Astrocyte (in vitro differentiated cells and primary cell): ENCODE data around the gene NTM. TPM values are rescaled to one million over a fixed set of nuclear protein-coding genes. Genes with fewer than 3 reads are reported as not detected.
A peak's percentile ranks its signal among the peaks of the same experiment; 100 is the strongest.

Experiments used
- DNase-seq: peaks from one replicate; pipeline ENCODE4 v3.0.0-alpha.2; 2010; ENCODE audit warnings: low read depth
- FAIRE-seq: peaks from 2 replicates; lab custom pipeline; 2011; peaks lifted over from hg19 to GRCh38; lab: Jason Lieb, UNC
- H2AFZ ChIP-seq: 2 replicates; pipeline ENCODE4 v1.6.0; 2012; ENCODE audit warnings: low read depth, low read length, inconsistent platforms
- H3K27ac ChIP-seq: 2 replicates; pipeline ENCODE4 v1.5.1; 2011; ENCODE audit warnings: low read depth, low read length, inconsistent platforms
- H3K27me3 ChIP-seq: 2 replicates; pipeline ENCODE4 v1.6.0; 2011; ENCODE audit warnings: low read length, inconsistent platforms; ENCODE audit not compliant: insufficient read depth
- H3K36me3 ChIP-seq: 2 replicates; pipeline ENCODE4 v1.5.1; 2011; ENCODE audit warnings: low read length, inconsistent platforms; ENCODE audit not compliant: insufficient read depth
- H3K4me1 ChIP-seq: 2 replicates; pipeline ENCODE4 v1.5.1; 2011; ENCODE audit warnings: low read length, inconsistent platforms; ENCODE audit not compliant: insufficient read depth
- H3K4me2 ChIP-seq: 2 replicates; pipeline ENCODE4 v1.6.0; 2012; ENCODE audit warnings: low read length, inconsistent platforms
- H3K4me3 ChIP-seq: 2 replicates; pipeline ENCODE4 v1.5.1; 2011; ENCODE audit warnings: low read depth, mild to moderate bottlenecking, low read length, inconsistent platforms; ENCODE audit not compliant: insufficient read depth
- H3K79me2 ChIP-seq: 2 replicates; pipeline ENCODE4 v1.6.0; 2012; ENCODE audit warnings: mild to moderate bottlenecking, low read length, inconsistent platforms; ENCODE audit not compliant: insufficient read depth
- H3K9ac ChIP-seq: 2 replicates; pipeline ENCODE4 v1.6.0; 2012; ENCODE audit warnings: mild to moderate bottlenecking, low read length, inconsistent platforms
- H3K9me3 ChIP-seq: 2 replicates; pipeline ENCODE4 v1.5.1; 2012; ENCODE audit warnings: low read depth, mild to moderate bottlenecking, low read length, inconsistent platforms; ENCODE audit not compliant: insufficient read depth
- H4K20me1 ChIP-seq: 2 replicates; pipeline ENCODE4 v1.6.0; 2012; ENCODE audit warnings: low read length, inconsistent platforms; ENCODE audit not compliant: insufficient read depth
- H3K27ac Mint-ChIP-seq: one replicate; pipeline ENCODE4 v1.8.0; 2021; ENCODE audit warnings: mild to moderate bottlenecking, mixed read lengths; ENCODE audit not compliant: unreplicated experiment
- H3K27me3 Mint-ChIP-seq: one replicate; pipeline ENCODE4 v1.8.0; 2021; ENCODE audit warnings: low read depth, mixed read lengths; ENCODE audit not compliant: unreplicated experiment
- H3K36me3 Mint-ChIP-seq: one replicate; pipeline ENCODE4 v1.8.0; 2021; ENCODE audit warnings: low read depth, mixed read lengths; ENCODE audit not compliant: unreplicated experiment
- H3K4me1 Mint-ChIP-seq: one replicate; pipeline ENCODE4 v1.8.0; 2021; ENCODE audit warnings: low read depth, mixed read lengths; ENCODE audit not compliant: unreplicated experiment
- H3K4me3 Mint-ChIP-seq: one replicate; pipeline ENCODE4 v1.8.0; 2021; ENCODE audit warnings: mild to moderate bottlenecking, moderate library complexity, mixed read lengths; ENCODE audit not compliant: unreplicated experiment
- H3K9me3 Mint-ChIP-seq: one replicate; pipeline ENCODE4 v1.8.0; 2021; ENCODE audit warnings: mild to moderate bottlenecking, mixed read lengths; ENCODE audit not compliant: unreplicated experiment
- CTCF ChIP-seq: IDR thresholded peaks from 2 replicates; pipeline ENCODE4 v1.5.1; 2011; ENCODE audit warnings: low read depth, mild to moderate bottlenecking, inconsistent platforms, low read length, moderate library complexity; ENCODE audit not compliant: insufficient read depth
- EZH2 ChIP-seq: IDR thresholded peaks from 2 replicates; pipeline ENCODE4 v1.6.1; 2012; ENCODE audit warnings: mild to moderate bottlenecking, low read length, inconsistent platforms; ENCODE audit not compliant: insufficient read depth
- total RNA-seq: library from RNA; stranded (reverse); gene quantifications from 2 replicates; pipeline ENCODE4 v1.2.1, GENCODE V29; 2021

The NTM gene
- total RNA-seq, 1 donor from 2014 or later = 98.2 TPM

- Histone ChIP-seq H3K9ac (peak overlapping the region; percentile 90), H3K27ac (peak overlapping the region; percentile 100), H3K27me3 (no peaks in the 10 kb centered on the region), H3K4me3 (peak overlapping the region; percentile 5), H4K20me1 (no peaks in the 10 kb centered on the region), H3K4me1 (peaks cover 24% of the 10 kb centered on the region), H3K79me2 (peaks cover 61% of the 10 kb centered on the region), H3K9me3 (no peaks in the 10 kb centered on the region), H2AFZ (no peak overlapping the region), H3K36me3 (peaks cover 4% of the 10 kb centered on the region), H3K4me2 (peak overlapping the region; percentile 70)
- Mint-ChIP-seq H3K4me3 (peak overlapping the region; percentile 15), H3K9me3 (peaks cover 3% of the 10 kb centered on the region), H3K4me1 (peaks cover 56% of the 10 kb centered on the region), H3K27ac (peak overlapping the region; percentile 96), H3K27me3 (no peaks in the 10 kb centered on the region), H3K36me3 (peaks cover 7% of the 10 kb centered on the region)
- TF ChIP-seq CTCF (no peak), EZH2 (no peak)
- FAIRE-seq = peak; percentile 85
- peak; percentile 100 for DNase-seq
Measured at GRCh38 chr11:132072044-132072857, 701.8 kb downstream of the NTM start.

GRCh38 chr11:132072858-132073211, 702.4 kb downstream of the NTM start:
- H3K9ac ChIP-seq = peak overlapping the region; percentile 90
- no peaks in the 10 kb centered on the region for H3K27me3 ChIP-seq
- no peak for TF ChIP-seq CTCF
- TF ChIP-seq EZH2 = no peak
- no peak overlapping the region for H2AFZ ChIP-seq
- peak overlapping the region; percentile 96 for H3K27ac Mint-ChIP-seq
- FAIRE-seq (no peak), DNase-seq (peak; percentile 62)
- H3K27ac ChIP-seq = peak overlapping the region; percentile 100
- no peaks in the 10 kb centered on the region for H3K9me3 ChIP-seq
- peaks cover 4% of the 10 kb centered on the region for H3K36me3 ChIP-seq
- peaks cover 2% of the 10 kb centered on the region for H3K9me3 Mint-ChIP-seq
- H3K4me2 ChIP-seq = peak overlapping the region; percentile 70
- peaks cover 24% of the 10 kb centered on the region for H3K4me1 ChIP-seq
- H3K4me1 Mint-ChIP-seq = peaks cover 57% of the 10 kb centered on the region
- H4K20me1 ChIP-seq = no peaks in the 10 kb centered on the region
- no peaks in the 10 kb centered on the region for H3K27me3 Mint-ChIP-seq
- H3K79me2 ChIP-seq = peaks cover 56% of the 10 kb centered on the region
- peak overlapping the region; percentile 5 for H3K4me3 ChIP-seq
- H3K4me3 Mint-ChIP-seq = no peak overlapping the region
- peaks cover 6% of the 10 kb centered on the region for H3K36me3 Mint-ChIP-seq

GRCh38 chr11:132073787-132074186, 703.4 kb downstream of the NTM start:
- H3K27ac ChIP-seq = peak overlapping the region; percentile 100
- peak overlapping the region; percentile 90 for H3K9ac ChIP-seq
- H3K9me3 ChIP-seq = no peaks in the 10 kb centered on the region

More at GRCh38 chr11:132073787-132074186, 703.4 kb downstream of the NTM start:
- peak overlapping the region; percentile 96 for H3K27ac Mint-ChIP-seq
- H3K27me3 ChIP-seq = no peaks in the 10 kb centered on the region
- no peak overlapping the region for H3K4me3 Mint-ChIP-seq
- no peak overlapping the region for H3K4me3 ChIP-seq
- no peak overlapping the region for H2AFZ ChIP-seq
- FAIRE-seq (no peak), DNase-seq (no peak)
- no peaks in the 10 kb centered on the region for H4K20me1 ChIP-seq
- peaks cover 52% of the 10 kb centered on the region for H3K79me2 ChIP-seq
- H3K36me3 Mint-ChIP-seq = peaks cover 4% of the 10 kb centered on the region
- H3K4me1 ChIP-seq = peaks cover 29% of the 10 kb centered on the region
- peaks cover 4% of the 10 kb centered on the region for H3K36me3 ChIP-seq
- no peaks in the 10 kb centered on the region for H3K9me3 Mint-ChIP-seq
- H3K4me2 ChIP-seq = peak overlapping the region; percentile 70
- TF ChIP-seq CTCF (no peak), EZH2 (no peak)
- peaks cover 51% of the 10 kb centered on the region for H3K4me1 Mint-ChIP-seq
- no peaks in the 10 kb centered on the region for H3K27me3 Mint-ChIP-seq
